Measurements from ENCODE around the gene SUFU. TPM values are rescaled to one million over a fixed set of nuclear protein-coding genes. Genes with fewer than 3 reads are reported as not detected.

Gene SUFU
- total and polyA plus RNA-seq, 2 of the 13 experiments (the other 11 are each of a cell fraction or from before 2014, with no cell fraction given): 2.9 to 5.5 TPM

- TF ChIP-seq TAF1 (CRISPR knock-in tag; IDR thresholded peaks at IDR 0.05) (peak; percentile 43; the same call in 1 of the 2 replicates), SSRP1 (CRISPR knock-in tag; IDR thresholded peaks at IDR 0.05) (no peak), TEF (CRISPR knock-in tag; IDR thresholded peaks at IDR 0.05) (no peak), ZBED4 (CRISPR knock-in tag; IDR thresholded peaks at IDR 0.05; ENCODE audit: borderline replicate concordance) (0 out of 2 replicates have a peak, but pooled peaks have one; percentile 32), CCAR2 (optimal IDR thresholded peaks at IDR 0.05; ENCODE audit: low read depth, low read length) (no peak), ZFY (CRISPR knock-in tag; IDR thresholded peaks at IDR 0.05) (peak; percentile 25; the same call in 1 of the 2 replicates), ZSCAN22 (CRISPR knock-in tag; IDR thresholded peaks at IDR 0.05) (no peak), SCMH1 (CRISPR knock-in tag; IDR thresholded peaks at IDR 0.05; ENCODE audit: borderline replicate concordance) (no peak), PATZ1 (CRISPR knock-in tag; IDR thresholded peaks at IDR 0.05) (peak; percentile 62; the same call in 1 of the 2 replicates), SAP130 (CRISPR knock-in tag; IDR thresholded peaks at IDR 0.05; ENCODE audit: low read depth) (peak; percentile 19), ZNF781 (CRISPR knock-in tag; IDR thresholded peaks at IDR 0.05; ENCODE audit: borderline replicate concordance, not compliant biosample characterization) (no peak), MED13 (CRISPR knock-in tag; IDR thresholded peaks at IDR 0.05) (0 out of 2 replicates have a peak, but pooled peaks have one; percentile 5), NBN (conservative IDR thresholded peaks at IDR 0.05) (no peak), MAZ (IDR thresholded peaks at IDR 0.05; ENCODE audit: borderline replicate concordance, low read depth, low read length) (0 out of 2 replicates have a peak, but pooled peaks have one; percentile 44), MAZ (CRISPR knock-in tag; IDR thresholded peaks at IDR 0.05; ENCODE audit: low read depth) (peak; percentile 4; the same call in 1 of the 2 replicates), POGK (CRISPR knock-in tag; conservative IDR thresholded peaks at IDR 0.05) (peak; percentile 59; the same call in 1 of the 2 replicates)
- TF ChIP-seq, protein P1, sequence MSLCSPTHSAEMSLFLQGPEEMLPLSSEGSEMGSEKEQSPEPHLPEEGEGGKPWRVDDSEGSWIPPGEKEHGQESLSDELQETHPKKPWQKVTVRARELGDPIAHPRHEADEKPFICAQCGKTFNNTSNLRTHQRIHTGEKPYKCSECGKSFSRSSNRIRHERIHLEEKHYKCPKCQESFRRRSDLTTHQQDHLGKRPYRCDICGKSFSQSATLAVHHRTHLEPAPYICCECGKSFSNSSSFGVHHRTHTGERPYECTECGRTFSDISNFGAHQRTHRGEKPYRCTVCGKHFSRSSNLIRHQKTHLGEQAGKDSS (CRISPR knock-in tag; IDR thresholded peaks at IDR 0.05; ENCODE audit: borderline replicate concordance, low read depth): no peak
- TF ChIP-seq, protein P2, sequence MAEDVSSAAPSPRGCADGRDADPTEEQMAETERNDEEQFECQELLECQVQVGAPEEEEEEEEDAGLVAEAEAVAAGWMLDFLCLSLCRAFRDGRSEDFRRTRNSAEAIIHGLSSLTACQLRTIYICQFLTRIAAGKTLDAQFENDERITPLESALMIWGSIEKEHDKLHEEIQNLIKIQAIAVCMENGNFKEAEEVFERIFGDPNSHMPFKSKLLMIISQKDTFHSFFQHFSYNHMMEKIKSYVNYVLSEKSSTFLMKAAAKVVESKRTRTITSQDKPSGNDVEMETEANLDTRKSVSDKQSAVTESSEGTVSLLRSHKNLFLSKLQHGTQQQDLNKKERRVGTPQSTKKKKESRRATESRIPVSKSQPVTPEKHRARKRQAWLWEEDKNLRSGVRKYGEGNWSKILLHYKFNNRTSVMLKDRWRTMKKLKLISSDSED (CRISPR knock-in tag; IDR thresholded peaks at IDR 0.05): no peak
Measured at GRCh38 chr10:102643336-102644065, 139.7 kb downstream of the SUFU start (continued).

Measured in HepG2 (cell line).